Heart right ventricle (tissue), 16 donors: ENCODE results near the gene NTHL1. TPM values are rescaled to one million over a fixed set of nuclear protein-coding genes. Genes with fewer than 3 reads are reported as not detected.
"Not testable (repeated sequence)": the region's sequence is repeated elsewhere in the genome, so short reads cannot be mapped to it uniquely, and the experiment has no call there.

Experiments used
- ATAC-seq, 8 donors: fragments of 200-7000 bp; cut with Tn5 transposase; one replicate each; pipeline ENCODE4 v1.9.1; 2020; ENCODE audit warnings: mild to moderate bottlenecking in 8 of 8, moderate library complexity in 8 of 8, moderate number of reproducible peaks in 1 of 8
- DNase-seq, 2 donors: peaks; one replicate each; pipeline ENCODE4 v3.0.0-alpha.2; 2020
- H3K27ac ChIP-seq, 10 donors: fragments of 200-600 bp; sonication (generic) in 2 of 10; one replicate each; pipeline versions ENCODE4 v1.5.0 to v1.8.0; 2020 to 2022; ENCODE audit warnings: mild to moderate bottlenecking in 3 of 10
- H3K27me3 ChIP-seq, 7 donors: fragments of 200-600 bp; one replicate each; pipeline ENCODE4 v1.8.0; 2021 to 2022; ENCODE audit warnings: mild to moderate bottlenecking in 2 of 7
- H3K36me3 ChIP-seq, 9 donors: fragments of 200-600 bp; sonication (generic) in 1 of 9; one replicate each; pipeline versions ENCODE4 v1.5.0 to v1.8.0; 2020 to 2022; ENCODE audit warnings: mild to moderate bottlenecking in 2 of 9
- H3K4me1 ChIP-seq, 9 donors: fragments of 200-600 bp; sonication (generic) in 1 of 9; one replicate each; pipeline versions ENCODE4 v1.5.0 to v1.8.0; 2020 to 2022; ENCODE audit warnings: mild to moderate bottlenecking in 4 of 9
- H3K4me3 ChIP-seq, 10 donors: fragments of 200-600 bp; sonication (generic) in 2 of 10; one replicate each; pipeline versions ENCODE4 v1.5.0 to v1.8.0; 2020 to 2022; ENCODE audit warnings: mild to moderate bottlenecking in 7 of 10, moderate library complexity in 2 of 10
- H3K9me3 ChIP-seq, 11 donors: fragments of 200-600 bp in 10 of 11; sonication (generic) in 2 of 11; one replicate each; pipeline versions ENCODE4 v1.5.0 to v1.8.0; 2013 to 2022; ENCODE audit warnings: mild to moderate bottlenecking in 2 of 11, control low read depth in 1 of 11, moderate library complexity in 1 of 11
- CTCF ChIP-seq, 9 donors: fragments of 200-600 bp; sonication (generic) in 2 of 9; IDR thresholded peaks; one replicate each; pipeline versions ENCODE4 v1.5.0 to v1.8.0; 2021 to 2022; ENCODE audit warnings: antibody characterized with exemption in 9 of 9, mild to moderate bottlenecking in 5 of 9, moderate library complexity in 1 of 9
- WGBS, 2 donors: extraction: QIAGEN DNeasy Blood & Tissue Kit; methylation state at CpG; one replicate each; pipeline ENCODE4 v1.1.7; 2013; ENCODE audit warnings: inconsistent platforms in 1 of 2; 5-methylcytosine and 5-hydroxymethylcytosine counted together
- intact Hi-C, 10 donors: fragments of 100-400 bp; cut with DNase I; formaldehyde crosslinking; loops; one replicate each; pipeline versions ENCODE4 v1.11.1 to v1.14.2; 2022
- polyA plus RNA-seq, 2 donors: library from polyadenylated mRNA; stranded (reverse); fragments of 200-250 nt; gene quantifications; one replicate each; pipeline ENCODE4 v1.2.3, GENCODE V29; 2013
- total RNA-seq, 10 donors: library from RNA; stranded (reverse); fragmentation: NEBNext Ultra II Directional in 3 of 10; extraction: Animal tissue kit (Norgen Biotek cat#: 25700) in 3 of 10; gene quantifications; one replicate each; pipeline versions ENCODE4 v1.2.1 to v1.2.4, GENCODE V29; 2021 to 2023
- donor health status: Arrhythmogenic right ventricular cardiomyopathy.
- donor health status: ischemic (EF 13 %, LVEDD 7.1; RV severe dilation, severe dysfunction).
- donor health status: healthy with polysubstance abuse.
- donor health status: DM: no; HTN: yes; CAD: no.
- donor health status: DM: no; HTN: no; CAD: no.
- donor health status: ischemic (EF 25% LVEDD 6.9; RV normal size, moderate dysfunction).
- donor health status: ischemic (EF 25% LVEDD 5.7; RV mildly dilated, moderate dysfunction).
- donor health status: healthy.
- donor health status: DM: yes; HTN: yes; CAD: no.
- donor health status: Ischemic cardiomyopathy.
- donor health status: ischemic (EF 35%, LVEDD 5.7; RV mildly dilated, moderate dysfunction).
- donor health status: nonischemic (EF 11% LVEDD 7.7; RV severe dilation, severe dysfunction).
- donor health status: DM: yes; HTN: yes; CAD: no.
- donor health status: PGD.
- donor health status: ischemic (EF 29% LVEDD 5.4; RV normal size, mild dysfunction).
- donor health status: nonischemic (EF 23%, LVEDD 6.1; RV moderate dilation, normal function).

The NTHL1 gene
- total and polyA plus RNA-seq, 12 donors: 9.8 to 51.9 (median 13.9) TPM

- no peak for DNase-seq
- H3K27me3 ChIP-seq: peaks cover 0 to 22% (median 11%) of the 10 kb centered on the region in 7 donors
- intact Hi-C loops: loop anchor here in 2 of 10 donors (5.0 to 10.0 kb wide), 2 partner anchors 51 to 209 kb away; partner anchors contain the start of gene E4F1 (in 1 of the 2)
- no peak overlapping the region for H3K4me3 ChIP-seq
- peaks cover 5 to 15% (median 13%) of the 10 kb centered on the region in 9 donors for H3K4me1 ChIP-seq
- ATAC-seq: no peak
- WGBS, 2 donors: 91 to 92% methylated on average over 15 of the region's 15 CpGs
- H3K27ac ChIP-seq: no peak overlapping the region
- H3K9me3 ChIP-seq: no peaks in the 10 kb centered on the region
- no peaks in the 10 kb centered on the region for H3K36me3 ChIP-seq
- no peak for TF ChIP-seq CTCF (IDR thresholded peaks at IDR 0.05)
These were observed 34.1 kb downstream of the NTHL1 start for GRCh38 chr16:2013527-2013926.

GRCh38 chr16:2011726-2012125 lies 35.9 kb downstream of the NTHL1 start:
- H3K4me3 ChIP-seq, DNase-seq, H3K27me3 ChIP-seq, H3K27ac ChIP-seq, H3K36me3 ChIP-seq, H3K9me3 ChIP-seq, ATAC-seq: not testable (repeated sequence)
- intact Hi-C loops: loop anchor here in 2 of 10 donors (5.0 to 10.0 kb wide), 2 partner anchors 53 to 211 kb away; partner anchors contain the start of gene E4F1 (in 1 of the 2)
- whole genome bisulfite sequencing, 2 donors: 89 to 90% methylated on average over 9 of the region's 9 CpGs
- peaks cover 23 to 33% (median 31%) of the 10 kb centered on the region in 9 donors for H3K4me1 ChIP-seq

GRCh38 chr16:2009791-2010510 lies 37.7 kb downstream of the NTHL1 start, which contains the start of gene ZNF598:
TSS of gene ZNF598 (minus strand) at chr16:2009821.
- TF ChIP-seq CTCF (IDR thresholded peaks at IDR 0.05): peak in 3 of 9 donors; percentile 2 to 25 (median 20)
- no peaks in the 10 kb centered on the region for H3K27me3 ChIP-seq
- peak within 1 kb of the TSS; percentile 76 to 96 (median 92) for H3K27ac ChIP-seq
- no peaks in the 10 kb centered on the region for H3K9me3 ChIP-seq
- WGBS, 2 donors: 1 to 2% methylated on average over 52 of the region's 52 CpGs
- peaks cover 23 to 50% (median 40%) of the 10 kb centered on the region in 9 donors for H3K4me1 ChIP-seq
- H3K36me3 ChIP-seq: peaks cover 0 to 10% (median 0%) of the 10 kb centered on the region in 9 donors
- intact Hi-C loops: loop anchor here in 2 of 10 donors (5.0 to 10.0 kb wide), 3 partner anchors 55 to 212 kb away; partner anchors contain the start of genes E4F1 (in 1 of the 2) and RAB26 (in 1 of the 2)
- ATAC-seq (peak; percentile 94 to 98 (median 97)), DNase-seq (peak; percentile 84 to 87)
- peak within 1 kb of the TSS; percentile 69 to 99 (median 90) for H3K4me3 ChIP-seq

GRCh38 chr16:2009164-2009711 lies 38.4 kb downstream of the NTHL1 start:
- ATAC-seq (peak in 4 of 8 donors; percentile 2 to 7 (median 4)), DNase-seq (no peak)
- Histone ChIP-seq H3K27ac (peak overlapping the region; percentile 32 to 96 (median 92)), H3K36me3 (peaks cover 0 to 14% (median 0%) of the 10 kb centered on the region in 9 donors), H3K4me3 (peak overlapping the region; percentile 69 to 99 (median 90)), H3K9me3 (no peaks in the 10 kb centered on the region), H3K4me1 (peaks cover 30 to 57% (median 47%) of the 10 kb centered on the region in 9 donors), H3K27me3 (no peaks in the 10 kb centered on the region)
- no peak for TF ChIP-seq CTCF (IDR thresholded peaks at IDR 0.05)
- 0 to 1% methylated on average over 49 to 55 of the region's 55 CpGs for WGBS, 2 donors
- intact Hi-C loops: loop anchor here in 1 of 10 donors (10.0 kb wide), 1 partner anchor 136 kb away; the partner anchor contains the start of gene RAB26
